ENCODE data around the gene MED28. TPM values are rescaled to one million over a fixed set of nuclear protein-coding genes. Genes with fewer than 3 reads are reported as not detected.

MED28 gene
- polyA plus RNA-seq, 1 donor from 2014 or later = 33.7 TPM

- no peak for TF ChIP-seq CTCF (IDR thresholded peaks at IDR 0.05; ENCODE audit: poor library complexity, severe bottlenecking)
- no peak for TF ChIP-seq REST (IDR thresholded peaks at IDR 0.05; ENCODE audit: borderline replicate concordance)
- no peak for TF ChIP-seq EZH2 (IDR thresholded peaks at IDR 0.05; ENCODE audit: borderline replicate concordance, insufficient read depth, low read length, poor library complexity, severe bottlenecking)
- TF ChIP-seq POLR2AphosphoS5 (IDR thresholded peaks at IDR 0.05) = no peak
- no peak for TF ChIP-seq EP300 (conservative IDR thresholded peaks at IDR 0.05; ENCODE audit: poor library complexity, severe bottlenecking)
- no peak for TF ChIP-seq TAF1 (IDR thresholded peaks at IDR 0.05; ENCODE audit: low read depth)
- TF ChIP-seq RAD21 (conservative IDR thresholded peaks at IDR 0.05) = no peak
- TF ChIP-seq SMC3 (conservative IDR thresholded peaks at IDR 0.05; ENCODE audit: poor library complexity) = no peak
- TF ChIP-seq MXI1 (conservative IDR thresholded peaks at IDR 0.05; ENCODE audit: poor library complexity, severe bottlenecking) = no peak
- H3K4me2 ChIP-seq (ENCODE audit: low read length) = no peak overlapping the region
- no peaks in the 10 kb centered on the region for H3K9me2 ChIP-seq (ENCODE audit: insufficient read depth, low read length)
- H3K36me3 ChIP-seq (ENCODE audit: insufficient read depth, low read length) = no peaks in the 10 kb centered on the region
- H3K27me3 ChIP-seq (ENCODE audit: insufficient read depth, low read depth, low read length) = no peaks in the 10 kb centered on the region
- H4K20me1 ChIP-seq (ENCODE audit: insufficient read depth) = no peaks in the 10 kb centered on the region
- H3K4me3 ChIP-seq (ENCODE audit: low read length) = peak overlapping the region; percentile 41
- no peaks in the 10 kb centered on the region for H3F3A ChIP-seq (ENCODE audit: insufficient read depth, low read length, poor library complexity, severe bottlenecking)
- peaks cover 53% of the 10 kb centered on the region for H3K79me2 ChIP-seq (replicated peaks; ENCODE audit: insufficient read depth, low read length)
- H3K27ac ChIP-seq (ENCODE audit: low read length) = no peak overlapping the region
- H3K9me3 ChIP-seq (ENCODE audit: low read length) = no peaks in the 10 kb centered on the region
- no peak overlapping the region for H2AFZ ChIP-seq (ENCODE audit: low read depth, low read length)
- H3K9ac ChIP-seq (ENCODE audit: low read length) = no peak overlapping the region
Measured at GRCh38 chr4:17616283-17616682, 1.8 kb downstream of the MED28 start.

GRCh38 chr4:17618926-17619325, 4.5 kb downstream of the MED28 start:
- H3K4me2 ChIP-seq (ENCODE audit: low read length) = no peak overlapping the region
- no peaks in the 10 kb centered on the region for H4K20me1 ChIP-seq (ENCODE audit: insufficient read depth)
- TF ChIP-seq EP300 (conservative IDR thresholded peaks at IDR 0.05; ENCODE audit: poor library complexity, severe bottlenecking) (no peak), EZH2 (IDR thresholded peaks at IDR 0.05; ENCODE audit: borderline replicate concordance, insufficient read depth, low read length, poor library complexity, severe bottlenecking) (no peak), SMC3 (conservative IDR thresholded peaks at IDR 0.05; ENCODE audit: poor library complexity) (no peak), REST (IDR thresholded peaks at IDR 0.05; ENCODE audit: borderline replicate concordance) (no peak), MXI1 (conservative IDR thresholded peaks at IDR 0.05; ENCODE audit: poor library complexity, severe bottlenecking) (no peak), CTCF (IDR thresholded peaks at IDR 0.05; ENCODE audit: poor library complexity, severe bottlenecking) (no peak), POLR2AphosphoS5 (IDR thresholded peaks at IDR 0.05) (no peak), RAD21 (conservative IDR thresholded peaks at IDR 0.05) (no peak), TAF1 (IDR thresholded peaks at IDR 0.05; ENCODE audit: low read depth) (no peak)
- H3K27ac ChIP-seq (ENCODE audit: low read length) = no peak overlapping the region
- H3K27me3 ChIP-seq (ENCODE audit: insufficient read depth, low read depth, low read length) = no peaks in the 10 kb centered on the region
- H3K9me2 ChIP-seq (ENCODE audit: insufficient read depth, low read length) = no peaks in the 10 kb centered on the region
- H3F3A ChIP-seq (ENCODE audit: insufficient read depth, low read length, poor library complexity, severe bottlenecking) = no peaks in the 10 kb centered on the region
- no peak overlapping the region for H2AFZ ChIP-seq (ENCODE audit: low read depth, low read length)
- H3K4me3 ChIP-seq (ENCODE audit: low read length) = no peak overlapping the region
- no peaks in the 10 kb centered on the region for H3K9me3 ChIP-seq (ENCODE audit: low read length)
- H3K36me3 ChIP-seq (ENCODE audit: insufficient read depth, low read length) = peaks cover under 1% of the 10 kb centered on the region
- H3K9ac ChIP-seq (ENCODE audit: low read length) = no peak overlapping the region
- peaks cover 53% of the 10 kb centered on the region for H3K79me2 ChIP-seq (replicated peaks; ENCODE audit: insufficient read depth, low read length)
